SHP77 treated with DMSO at 0.1 percent for 48 hours (cell line): Measurements from ENCODE around the gene FHL1.

ENCODE experiments used
- DNase-seq: peaks from one replicate; lab custom pipeline; 2025; lab: John Stamatoyannopoulos, UW

The FHL1 gene

GRCh38 chrX:136185401-136186022, 38.2 kb downstream of the FHL1 start:
- no peak for DNase-seq

- DNase-seq: no peak
Observed at GRCh38 chrX:136186023-136186413, 38.7 kb downstream of the FHL1 start.

DNA sequence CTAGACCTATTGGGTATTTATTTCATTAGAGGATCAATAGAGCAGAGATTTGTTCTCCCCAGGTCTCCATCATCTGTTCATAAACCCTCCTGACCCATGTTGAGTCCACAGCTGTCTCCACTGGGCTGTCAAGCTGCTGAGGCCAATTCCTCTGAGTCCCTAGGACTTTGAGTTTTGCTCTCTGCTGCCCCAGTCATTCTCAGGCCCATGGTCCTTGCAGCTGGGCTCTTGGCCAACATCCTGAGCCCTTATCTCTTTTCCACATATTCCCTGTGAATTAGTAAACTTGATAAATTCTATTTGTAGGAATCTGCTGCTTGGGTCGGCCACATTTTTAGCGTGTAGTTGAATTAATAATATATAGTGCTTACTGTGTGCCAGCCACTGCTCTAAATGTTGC, 41.9 kb downstream of the FHL1 start:
- DNase-seq: no peak

- DNase-seq: no peak
Observed at GRCh38 chrX:136190038-136190713, 42.8 kb downstream of the FHL1 start.

- no peak for DNase-seq
Observed at GRCh38 chrX:136191171-136191570, 43.8 kb downstream of the FHL1 start.

- DNase-seq: no peak
Observed at GRCh38 chrX:136192135-136192534, 44.8 kb downstream of the FHL1 start.

- no peak for DNase-seq
Observed at GRCh38 chrX:136192839-136193414, 45.6 kb downstream of the FHL1 start.

GRCh38 chrX:136193771-136194170, 46.4 kb downstream of the FHL1 start:
- no peak for DNase-seq

DNA sequence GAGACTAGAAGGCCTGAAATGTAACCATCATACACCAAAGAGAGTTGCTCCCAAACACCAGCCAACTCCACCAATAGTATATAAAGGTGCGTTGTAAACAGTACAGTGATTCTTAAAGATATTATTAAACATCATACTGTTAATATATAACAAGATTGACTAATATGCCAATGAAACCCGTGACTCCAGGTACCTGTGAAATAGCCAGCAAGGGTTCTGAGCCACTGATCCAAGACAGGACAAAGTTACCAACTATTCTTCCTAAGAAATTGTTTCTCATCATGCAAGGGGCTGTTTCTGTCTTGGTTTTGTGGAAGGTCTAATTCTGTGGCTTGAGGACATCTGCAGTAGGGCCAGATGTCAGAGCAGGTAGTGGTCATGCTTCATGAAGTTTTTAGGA, 47.2 kb downstream of the FHL1 start:
- DNase-seq: no peak

GRCh38 chrX:136195247-136195646, 47.9 kb downstream of the FHL1 start:
- DNase-seq: no peak

- no peak for DNase-seq
Observed at GRCh38 chrX:136196691-136197155, 49.4 kb downstream of the FHL1 start.

GRCh38 chrX:136198010-136198409, 50.7 kb downstream of the FHL1 start:
- DNase-seq: no peak

GRCh38 chrX:136198678-136199243, 51.4 kb downstream of the FHL1 start:
- DNase-seq: no peak

- no peak for DNase-seq
Observed at GRCh38 chrX:136199365-136199764, 52.0 kb downstream of the FHL1 start.

- DNase-seq: no peak
Observed at GRCh38 chrX:136200466-136200865, 53.1 kb downstream of the FHL1 start.

- DNase-seq: no peak
Observed at GRCh38 chrX:136201601-136202000, 54.3 kb downstream of the FHL1 start.

- DNase-seq: no peak
Observed at GRCh38 chrX:136202889-136203288, 55.6 kb downstream of the FHL1 start.

GRCh38 chrX:136203438-136203837, 56.1 kb downstream of the FHL1 start:
- DNase-seq: no peak

DNA sequence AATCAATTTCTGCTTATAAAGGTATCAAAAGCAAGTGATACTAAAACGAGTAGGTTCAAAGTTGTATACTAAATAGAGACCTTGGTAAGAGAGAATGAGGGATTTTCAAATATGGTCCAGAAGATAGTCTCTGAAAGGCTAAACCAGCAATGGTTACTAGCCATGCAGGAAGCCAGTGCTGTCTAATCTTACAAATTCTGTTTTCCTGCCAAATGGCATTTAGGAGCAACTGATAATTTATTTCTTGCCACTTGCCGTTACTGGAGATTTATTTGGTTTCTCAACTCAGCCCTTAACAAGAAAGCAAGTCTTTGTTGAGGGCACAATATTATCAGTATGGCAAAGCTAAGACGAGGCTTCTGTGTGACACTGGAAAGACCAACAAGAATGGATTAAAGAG, 56.6 kb downstream of the FHL1 start:
- no peak for DNase-seq

- DNase-seq: no peak
Observed at GRCh38 chrX:136204571-136204970, 57.2 kb downstream of the FHL1 start.

DNA sequence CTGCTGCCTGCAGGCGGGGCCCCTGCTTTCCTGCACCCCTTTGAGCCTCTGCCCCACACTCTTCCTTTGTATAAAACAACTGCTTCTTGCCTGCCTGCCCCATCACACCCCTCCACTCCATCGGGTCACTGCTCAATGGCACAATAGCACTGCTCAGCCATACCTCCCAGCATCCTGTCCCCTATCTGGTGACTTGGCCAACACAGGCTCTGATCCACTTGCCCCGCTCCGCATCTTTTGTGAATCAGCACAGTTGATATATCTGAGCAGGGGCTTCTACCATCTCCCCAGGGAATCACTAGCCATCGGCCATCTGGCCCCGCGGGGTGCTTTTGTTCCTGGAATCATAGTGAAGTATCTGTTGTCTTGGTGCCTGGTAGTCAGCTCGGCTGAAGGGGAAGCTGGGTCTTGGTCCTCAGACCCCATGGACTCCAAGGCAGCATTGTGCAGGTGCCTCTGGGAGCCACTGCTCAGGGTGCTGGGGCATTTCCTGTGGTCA, 58.6 kb downstream of the FHL1 start:
- DNase-seq: no peak

DNA sequence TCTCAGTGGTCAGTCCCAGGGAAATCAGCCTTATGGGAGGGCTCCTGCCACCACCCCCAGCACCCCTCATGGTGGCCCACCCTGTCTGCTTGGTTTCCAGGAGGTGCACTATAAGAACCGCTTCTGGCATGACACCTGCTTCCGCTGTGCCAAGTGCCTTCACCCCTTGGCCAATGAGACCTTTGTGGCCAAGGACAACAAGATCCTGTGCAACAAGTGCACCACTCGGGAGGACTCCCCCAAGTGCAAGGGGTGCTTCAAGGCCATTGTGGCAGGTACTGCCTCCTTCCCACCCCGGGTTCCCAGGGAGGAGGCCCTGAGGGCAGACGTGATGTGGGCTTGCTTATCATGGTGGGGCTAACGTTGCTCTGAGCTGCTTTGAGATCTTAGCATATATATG, 59.6 kb downstream of the FHL1 start:
- no peak for DNase-seq

GRCh38 chrX:136207546-136207945, 60.2 kb downstream of the FHL1 start:
- DNase-seq: no peak
